NCI-H2171 (cell line): ENCODE data around the gene LHFPL6.

Experiments
- DNase-seq: peaks from one replicate; lab custom pipeline; 2025; lab: John Stamatoyannopoulos, UW

The LHFPL6 gene

GRCh38 chr13:39462428-39462827, 140.6 kb downstream of the LHFPL6 start:
- DNase-seq: no peak

DNA sequence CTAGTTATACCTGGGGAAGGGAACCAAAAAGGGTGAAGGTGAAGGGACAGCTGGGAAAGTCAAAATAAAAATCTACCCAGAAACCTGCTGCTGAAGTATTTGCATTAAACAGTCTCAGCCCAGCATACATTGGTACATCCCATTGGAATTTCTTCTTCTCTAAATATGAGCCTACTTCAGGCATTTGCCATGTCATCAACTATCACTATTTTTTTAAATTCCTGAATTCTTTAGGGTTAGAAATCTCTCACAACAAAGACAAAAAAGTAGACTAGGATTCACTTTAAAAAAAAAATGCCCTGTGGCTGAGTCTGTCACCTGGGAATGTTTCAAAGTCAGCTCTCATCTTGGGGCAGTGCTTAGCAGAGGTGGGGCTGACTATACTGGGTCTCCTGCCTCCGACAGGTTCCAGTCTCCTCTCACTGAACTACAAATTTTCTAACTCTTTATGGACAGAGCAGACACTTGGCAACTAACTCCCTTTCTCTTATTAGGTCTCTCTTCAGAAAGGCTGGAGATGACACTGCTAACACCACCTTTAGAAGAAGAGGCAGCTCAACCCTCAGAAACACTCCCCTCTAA, 141.2 kb downstream of the LHFPL6 start:
- no peak for DNase-seq

GRCh38 chr13:39457274-39457673, 145.7 kb downstream of the LHFPL6 start:
- no peak for DNase-seq

GRCh38 chr13:39455521-39456175, 147.3 kb downstream of the LHFPL6 start:
- DNase-seq: no peak

- DNase-seq: no peak
These were observed 150.2 kb downstream of the LHFPL6 start for GRCh38 chr13:39452834-39453233.

DNA sequence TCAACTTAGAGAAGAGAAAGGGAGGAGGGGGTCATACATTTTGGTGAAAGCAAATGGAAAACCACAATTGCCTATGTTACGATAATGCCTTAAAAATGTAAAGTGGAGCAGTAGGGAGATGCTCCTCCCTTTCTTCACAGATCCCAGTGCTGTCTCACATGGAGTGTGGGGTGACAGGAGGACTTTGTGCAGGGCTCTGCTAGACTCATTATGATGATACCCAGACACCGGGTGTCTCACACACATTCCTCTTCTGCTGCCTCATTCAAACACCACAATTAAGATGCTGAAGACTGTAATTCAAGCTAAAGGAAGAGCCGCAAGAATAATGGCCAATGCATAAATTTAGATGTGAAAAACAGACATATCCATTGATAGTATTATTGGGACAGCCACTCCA, 150.6 kb downstream of the LHFPL6 start:
- DNase-seq: no peak

DNA sequence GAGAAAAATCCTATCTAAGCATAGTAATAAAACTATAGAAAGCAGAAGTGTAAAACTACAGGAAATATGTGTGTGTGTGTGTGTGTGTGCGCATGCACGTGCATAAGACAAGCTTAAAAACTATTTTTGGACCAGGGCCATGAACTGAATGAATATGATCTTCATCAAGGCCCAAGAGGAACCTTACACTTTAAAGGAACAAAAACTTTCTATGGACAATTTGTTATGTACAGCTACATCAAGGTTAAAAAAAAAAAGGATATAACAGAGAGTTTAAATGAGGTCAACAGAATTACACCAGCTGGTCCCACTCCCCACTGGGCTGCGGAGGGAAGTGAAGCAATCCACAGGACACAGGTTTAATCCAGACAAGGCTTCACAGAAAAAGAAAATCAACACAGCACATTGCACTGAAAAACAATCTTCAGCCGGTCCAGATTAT, 151.1 kb downstream of the LHFPL6 start:
- no peak for DNase-seq

GRCh38 chr13:39451301-39451700, 151.7 kb downstream of the LHFPL6 start:
- DNase-seq: no peak

DNA sequence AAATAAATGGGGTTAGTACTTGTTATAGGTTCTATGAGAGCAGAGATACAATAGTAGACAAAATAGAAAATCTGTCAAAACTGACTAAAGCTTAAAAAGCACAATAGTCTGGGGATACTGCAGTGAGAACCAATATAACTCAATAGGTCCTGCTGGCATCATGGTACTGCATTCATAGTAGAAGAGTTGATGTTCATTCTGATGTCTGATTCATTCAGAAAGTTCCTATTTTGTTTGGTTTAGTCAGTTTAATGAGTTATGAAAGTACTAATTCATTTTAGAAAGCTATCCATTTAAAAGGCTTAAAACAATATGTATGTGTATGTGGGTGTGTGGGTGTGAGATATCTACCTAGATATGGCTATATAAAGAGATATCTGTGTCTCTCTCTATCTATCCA, 152.8 kb downstream of the LHFPL6 start:
- DNase-seq: no peak

DNA sequence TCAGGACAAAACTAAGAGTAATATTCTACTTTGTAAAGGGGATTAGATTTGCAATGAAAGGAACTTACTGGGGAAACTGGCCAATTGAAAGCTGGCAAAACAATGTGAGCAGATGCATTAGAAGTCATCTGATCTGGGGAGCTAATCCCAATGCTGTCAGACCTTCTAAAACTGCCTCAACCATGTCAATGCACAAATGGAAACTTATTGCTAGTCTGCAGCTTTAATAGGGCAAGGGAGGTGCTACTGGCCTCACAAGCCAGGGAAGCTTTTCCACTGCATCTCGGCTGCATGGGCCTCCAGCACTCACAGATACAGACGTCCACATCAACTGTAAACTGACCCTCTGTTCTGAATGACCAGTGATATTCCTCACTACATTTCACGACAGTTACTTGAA, 154.2 kb downstream of the LHFPL6 start:
- no peak for DNase-seq

DNA sequence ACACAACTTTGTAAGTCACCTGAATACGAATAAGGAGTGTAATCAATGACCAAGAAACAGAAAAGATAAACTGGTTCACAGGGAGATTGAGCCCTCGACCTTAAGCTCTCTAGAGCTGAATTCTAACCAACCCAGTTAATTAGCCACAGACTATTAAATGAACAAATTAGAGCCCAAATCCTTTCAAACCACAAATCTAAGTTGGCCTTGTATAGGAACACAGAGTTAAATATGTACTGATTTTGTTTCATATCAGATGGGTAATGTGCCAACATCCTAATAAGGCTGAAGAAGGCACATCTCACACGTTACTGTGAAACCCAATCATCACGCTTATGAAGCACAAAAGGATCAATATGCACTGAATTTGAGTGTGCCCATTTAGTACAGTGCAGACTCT, 156.1 kb downstream of the LHFPL6 start:
- no peak for DNase-seq

DNA sequence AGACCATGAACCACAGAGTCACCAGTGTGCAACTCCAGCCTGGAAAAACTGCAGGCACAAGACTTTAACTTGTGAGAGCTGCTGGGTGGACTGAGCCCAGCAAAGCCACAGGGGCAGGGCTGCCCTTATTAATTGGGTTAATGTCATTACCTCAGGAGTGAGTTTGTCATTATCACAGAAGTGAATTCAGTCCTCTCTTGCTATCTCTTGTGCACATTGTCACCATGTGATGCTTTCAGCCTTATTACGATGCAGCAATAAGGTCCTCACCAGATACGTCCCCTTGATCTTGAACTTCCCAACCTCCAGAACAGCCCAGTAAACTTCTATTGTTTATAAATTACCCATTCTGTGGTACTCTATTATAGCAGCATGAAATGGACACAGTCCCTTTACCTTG, 158.1 kb downstream of the LHFPL6 start:
- DNase-seq: no peak

GRCh38 chr13:39433651-39434050, 169.3 kb downstream of the LHFPL6 start:
- DNase-seq: no peak

DNA sequence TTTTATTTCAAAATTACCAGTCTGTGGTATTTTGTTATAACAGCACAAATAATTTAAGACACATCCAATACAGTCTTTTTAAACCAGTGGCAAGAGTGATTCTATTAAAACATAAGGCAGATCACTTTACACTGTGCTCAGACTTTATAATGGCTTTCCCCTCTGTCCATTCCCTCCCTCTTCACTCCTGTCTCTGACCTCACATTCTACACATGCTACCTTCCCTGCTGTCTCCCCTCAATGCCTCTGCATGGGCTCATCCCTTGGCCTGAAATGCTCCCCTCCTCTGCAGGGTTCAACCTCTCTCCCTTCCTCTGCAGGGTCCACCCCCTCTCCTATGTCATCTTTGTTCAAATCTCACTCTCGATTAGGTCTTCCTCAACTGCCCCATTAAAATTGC, 170.8 kb downstream of the LHFPL6 start:
- DNase-seq: no peak

GRCh38 chr13:39422845-39423565, 180.0 kb downstream of the LHFPL6 start:
- DNase-seq: no peak

GRCh38 chr13:39419876-39420275, 183.1 kb downstream of the LHFPL6 start:
- no peak for DNase-seq

- no peak for DNase-seq
These were observed 183.9 kb downstream of the LHFPL6 start for GRCh38 chr13:39419068-39419467.

DNA sequence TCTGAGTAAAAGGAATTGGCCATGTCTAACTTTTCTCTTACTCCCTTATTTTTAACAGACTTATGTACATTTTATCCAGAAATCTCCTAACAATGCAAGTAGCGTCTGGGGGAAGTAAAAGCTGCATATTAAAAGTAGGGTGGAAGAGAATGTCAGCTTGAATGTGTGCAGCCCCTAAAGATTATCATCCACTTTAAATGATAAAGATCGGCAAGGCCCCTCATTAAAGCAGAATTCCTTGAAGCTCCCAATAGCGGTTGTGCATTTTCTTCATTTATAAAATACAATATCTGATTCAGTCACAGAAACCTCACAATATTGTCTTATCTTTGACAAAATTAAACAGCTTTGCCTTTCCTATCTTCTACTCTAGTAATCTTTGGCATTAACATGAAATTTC, 184.6 kb downstream of the LHFPL6 start:
- DNase-seq: no peak

GRCh38 chr13:39417643-39418042, 185.3 kb downstream of the LHFPL6 start:
- DNase-seq: no peak

- DNase-seq: no peak
These were observed 185.9 kb downstream of the LHFPL6 start for GRCh38 chr13:39417131-39417530.

GRCh38 chr13:39415008-39415802, 187.8 kb downstream of the LHFPL6 start:
- no peak for DNase-seq

DNA sequence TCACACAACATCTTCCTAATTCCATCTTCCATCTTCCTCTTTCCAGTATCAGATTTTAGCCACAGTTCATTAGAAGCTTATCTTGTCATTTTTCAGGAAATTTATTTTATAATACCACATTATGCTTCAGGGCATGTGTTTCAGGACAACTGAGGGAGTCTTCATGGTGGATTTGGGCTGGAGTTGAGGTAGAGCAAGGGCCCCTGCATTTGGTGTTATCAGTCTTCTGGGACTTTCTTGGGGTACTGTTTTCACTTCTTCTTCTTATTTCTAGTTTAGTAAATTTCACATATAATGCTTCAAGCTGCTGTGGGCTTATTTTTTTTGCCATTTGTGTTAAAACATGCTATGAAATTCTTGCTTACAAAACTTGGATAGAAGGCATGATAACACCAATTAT, 188.7 kb downstream of the LHFPL6 start:
- DNase-seq: no peak

DNA sequence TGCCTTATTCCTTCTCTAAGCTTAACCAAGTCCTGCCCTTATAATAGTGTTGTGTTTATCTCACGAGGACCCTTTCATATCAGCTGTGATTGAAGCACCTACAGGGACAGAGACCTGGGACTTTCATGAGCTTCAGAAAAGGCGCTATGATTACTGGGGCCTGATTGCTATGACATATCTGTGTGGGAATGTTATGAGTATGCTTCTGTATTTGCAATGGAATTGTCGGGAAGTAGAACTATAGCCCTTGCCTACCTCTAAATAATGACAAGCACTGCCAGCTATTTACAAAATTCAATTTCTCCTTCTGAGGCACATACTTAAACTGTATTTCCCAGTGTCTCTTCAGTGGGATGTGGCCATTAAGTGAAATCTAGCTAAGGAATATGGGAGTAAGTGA, 191.5 kb downstream of the LHFPL6 start:
- DNase-seq: no peak
